ENCODE measurements around the gene SLC39A7. TPM values are rescaled to one million over a fixed set of nuclear protein-coding genes. Genes with fewer than 3 reads are reported as not detected.

SLC39A7 gene
- polyA plus RNA-seq, 1 donor (not counting 4 experiments of a cell fraction or from before 2014, with no cell fraction given) = 54.0 TPM

DNA sequence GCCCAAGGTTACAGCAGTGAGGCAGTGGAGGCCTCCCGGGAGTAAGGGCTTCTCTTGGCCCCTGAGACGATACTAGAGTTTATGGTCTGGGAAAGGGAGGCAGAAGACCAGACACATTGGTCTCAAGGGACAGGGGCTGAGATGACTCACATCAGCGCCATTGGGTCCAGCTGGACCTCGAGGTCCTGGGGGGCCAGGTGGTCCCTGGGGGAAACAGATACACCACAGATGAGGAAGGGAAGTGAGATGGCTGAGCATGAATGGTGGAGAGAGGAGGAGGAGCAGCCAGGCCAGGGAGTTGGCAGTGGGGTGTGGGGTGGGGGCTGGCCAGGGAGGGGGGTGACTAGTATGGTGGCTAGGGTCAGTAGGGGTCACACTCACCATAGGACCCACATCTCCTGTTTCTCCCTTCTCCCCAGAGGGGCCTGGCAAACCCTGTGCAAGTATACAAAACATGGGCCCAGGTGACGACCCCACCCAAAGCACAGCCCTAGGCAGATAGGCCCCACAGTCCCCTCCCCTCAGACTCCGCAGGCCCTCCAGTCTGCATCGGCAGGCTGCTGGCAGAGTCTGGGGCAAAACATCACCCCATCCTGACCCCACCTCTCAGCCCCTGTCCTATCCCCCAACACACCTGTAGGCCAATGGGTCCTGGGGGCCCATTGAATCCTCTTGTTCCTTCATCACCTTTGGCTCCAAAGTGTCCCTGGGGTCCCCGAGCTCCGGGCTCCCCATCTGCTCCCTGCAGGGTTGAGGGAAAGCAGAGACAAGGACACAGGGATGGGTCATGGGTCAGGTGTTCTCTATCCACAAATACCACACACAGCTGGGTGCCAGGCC lies 30.3 kb upstream of the SLC39A7 start:
- dilution Hi-C loops (cut with MboI; ENCODE audit: extremely low pct_ligation_motif_present, low sequenced_read_pairs) = no loop called here
- Histone ChIP-seq H3K79me2 (ENCODE audit: control insufficient read depth, insufficient read depth, low read length) (no peaks in the 10 kb centered on the region), H3K36me3 (ENCODE audit: control insufficient read depth in 2 of 2, extremely low read depth in 1 of 2, insufficient read depth in 2 of 2, low read length in 2 of 2) (no peaks in the 10 kb centered on the region), H3K27me3 (ENCODE audit: control insufficient read depth, extremely low read depth, insufficient read depth, low read length) (peaks cover 6% of the 10 kb centered on the region), H2AFZ (ENCODE audit: control insufficient read depth, low read length) (no peak overlapping the region), H4K20me1 (ENCODE audit: control insufficient read depth, extremely low read depth, insufficient read depth, low read length) (no peaks in the 10 kb centered on the region), H3K4me2 (ENCODE audit: control insufficient read depth, extremely low read depth, insufficient read depth, low read depth, low read length) (no peak overlapping the region), H3K9me3 (ENCODE audit: control insufficient read depth, low read depth, low read length) (no peaks in the 10 kb centered on the region), H3K4me3 (ENCODE audit: control insufficient read depth in 2 of 3, extremely low read depth in 1 of 3, insufficient read depth in 2 of 3, low read depth in 1 of 3, low read length in 3 of 3) (no peak overlapping the region), H3K9ac (ENCODE audit: control insufficient read depth, extremely low read depth, insufficient read depth, low read length) (no peak overlapping the region), H3K4me1 (ENCODE audit: control insufficient read depth, extremely low read depth, insufficient read depth, low read length) (no peaks in the 10 kb centered on the region), H3K27ac (ENCODE audit: control insufficient read depth, insufficient read depth, low read length) (no peak overlapping the region), H3K9me1 (ENCODE audit: control insufficient read depth, extremely low read depth, insufficient read depth, low read length) (no peaks in the 10 kb centered on the region)
- TF ChIP-seq, protein P1, sequence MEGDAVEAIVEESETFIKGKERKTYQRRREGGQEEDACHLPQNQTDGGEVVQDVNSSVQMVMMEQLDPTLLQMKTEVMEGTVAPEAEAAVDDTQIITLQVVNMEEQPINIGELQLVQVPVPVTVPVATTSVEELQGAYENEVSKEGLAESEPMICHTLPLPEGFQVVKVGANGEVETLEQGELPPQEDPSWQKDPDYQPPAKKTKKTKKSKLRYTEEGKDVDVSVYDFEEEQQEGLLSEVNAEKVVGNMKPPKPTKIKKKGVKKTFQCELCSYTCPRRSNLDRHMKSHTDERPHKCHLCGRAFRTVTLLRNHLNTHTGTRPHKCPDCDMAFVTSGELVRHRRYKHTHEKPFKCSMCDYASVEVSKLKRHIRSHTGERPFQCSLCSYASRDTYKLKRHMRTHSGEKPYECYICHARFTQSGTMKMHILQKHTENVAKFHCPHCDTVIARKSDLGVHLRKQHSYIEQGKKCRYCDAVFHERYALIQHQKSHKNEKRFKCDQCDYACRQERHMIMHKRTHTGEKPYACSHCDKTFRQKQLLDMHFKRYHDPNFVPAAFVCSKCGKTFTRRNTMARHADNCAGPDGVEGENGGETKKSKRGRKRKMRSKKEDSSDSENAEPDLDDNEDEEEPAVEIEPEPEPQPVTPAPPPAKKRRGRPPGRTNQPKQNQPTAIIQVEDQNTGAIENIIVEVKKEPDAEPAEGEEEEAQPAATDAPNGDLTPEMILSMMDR (optimal IDR thresholded peaks at IDR 0.05 in 1 of 3, IDR thresholded peaks at IDR 0.05 in 1 of 3, conservative IDR thresholded peaks at IDR 0.05 in 1 of 3; ENCODE audit: extremely low read depth in 1 of 3, insufficient read depth in 2 of 3, low read length in 3 of 3) = no peak
- no peak for TF ChIP-seq EZH2 (IDR thresholded peaks at IDR 0.05; ENCODE audit: low read length)
- FAIRE-seq (no peak), DNase-seq (ENCODE audit: low read depth, low spot score) (no peak)

DNA sequence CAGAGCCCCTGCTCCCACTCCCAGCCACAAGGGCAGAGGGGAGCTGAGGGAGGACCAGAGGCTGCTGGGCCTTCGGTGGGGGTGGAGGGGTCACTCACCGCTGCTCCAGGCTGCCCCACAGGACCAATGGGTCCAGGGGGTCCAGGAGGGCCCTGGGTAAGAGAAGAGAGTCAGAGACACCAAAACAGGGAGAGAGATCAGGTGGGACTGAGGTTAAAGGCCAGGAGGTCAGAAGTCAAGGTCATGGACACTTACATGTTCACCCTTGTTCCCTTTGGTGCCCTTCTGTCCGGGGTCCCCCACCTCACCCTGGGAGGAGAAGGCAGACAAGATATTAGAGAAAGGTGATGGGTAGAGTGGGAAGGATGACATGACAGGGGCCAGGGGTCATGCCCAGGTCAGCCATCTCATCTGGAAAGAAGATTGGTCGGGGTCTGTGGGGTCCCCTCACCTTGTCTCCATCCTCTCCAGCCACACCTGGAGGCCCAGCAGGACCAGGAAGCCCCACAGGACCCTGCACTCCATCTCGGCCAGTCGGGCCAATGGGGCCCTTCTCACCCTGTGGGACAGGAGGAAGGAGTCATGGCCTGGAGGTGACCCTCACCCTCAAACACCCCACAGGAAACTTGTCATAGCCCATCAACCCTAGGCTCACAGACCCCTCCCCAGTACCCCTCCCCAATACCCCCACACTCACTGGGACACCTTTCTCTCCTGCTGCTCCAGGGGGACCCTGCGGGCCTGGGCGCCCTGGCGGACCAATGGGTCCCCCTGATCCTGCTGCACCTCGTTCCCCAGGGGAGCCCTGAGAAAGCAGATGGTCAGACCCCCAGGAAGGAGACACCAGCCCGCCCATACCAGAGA lies 29.4 kb upstream of the SLC39A7 start:
- DNase-seq (ENCODE audit: low read depth, low spot score) (no peak), FAIRE-seq (no peak)
- Histone ChIP-seq H3K27ac (ENCODE audit: control insufficient read depth, insufficient read depth, low read length) (no peak overlapping the region), H3K27me3 (ENCODE audit: control insufficient read depth, extremely low read depth, insufficient read depth, low read length) (peaks cover 2% of the 10 kb centered on the region), H3K9ac (ENCODE audit: control insufficient read depth, extremely low read depth, insufficient read depth, low read length) (no peak overlapping the region), H3K4me3 (ENCODE audit: control insufficient read depth in 2 of 3, extremely low read depth in 1 of 3, insufficient read depth in 2 of 3, low read depth in 1 of 3, low read length in 3 of 3) (no peak overlapping the region), H3K9me1 (ENCODE audit: control insufficient read depth, extremely low read depth, insufficient read depth, low read length) (no peaks in the 10 kb centered on the region), H3K36me3 (ENCODE audit: control insufficient read depth in 2 of 2, extremely low read depth in 1 of 2, insufficient read depth in 2 of 2, low read length in 2 of 2) (no peaks in the 10 kb centered on the region), H3K79me2 (ENCODE audit: control insufficient read depth, insufficient read depth, low read length) (no peaks in the 10 kb centered on the region), H3K9me3 (ENCODE audit: control insufficient read depth, low read depth, low read length) (no peaks in the 10 kb centered on the region), H2AFZ (ENCODE audit: control insufficient read depth, low read length) (no peak overlapping the region), H3K4me2 (ENCODE audit: control insufficient read depth, extremely low read depth, insufficient read depth, low read depth, low read length) (no peak overlapping the region), H3K4me1 (ENCODE audit: control insufficient read depth, extremely low read depth, insufficient read depth, low read length) (no peaks in the 10 kb centered on the region), H4K20me1 (ENCODE audit: control insufficient read depth, extremely low read depth, insufficient read depth, low read length) (no peaks in the 10 kb centered on the region)
- TF ChIP-seq, protein P1 (optimal IDR thresholded peaks at IDR 0.05 in 1 of 3, IDR thresholded peaks at IDR 0.05 in 1 of 3, conservative IDR thresholded peaks at IDR 0.05 in 1 of 3; ENCODE audit: extremely low read depth in 1 of 3, insufficient read depth in 2 of 3, low read length in 3 of 3) = no peak
- TF ChIP-seq EZH2 (IDR thresholded peaks at IDR 0.05; ENCODE audit: low read length) = no peak
- dilution Hi-C loops (cut with MboI; ENCODE audit: extremely low pct_ligation_motif_present, low sequenced_read_pairs) = no loop called here
